Common myeloid progenitor, CD34-positive (primary cell): ENCODE data around the gene ANKS1A.

Source experiments
- CTCF ChIA-PET: fragments of 350-600 bp; sonication (Branson Sonifier 250); formaldehyde crosslinking; loops from one replicate; lab custom pipeline; 2021; ENCODE audit warnings: antibody characterized with exemption; lab: Charles Lee
- POLR2A ChIA-PET: fragments of 350-600 bp; sonication (Branson Sonifier 250); formaldehyde crosslinking; loops from one replicate; lab custom pipeline; 2021; ENCODE audit warnings: antibody characterized with exemption; lab: Charles Lee
- DNase-seq, 3 donors: peaks; one replicate each; pipeline versions ENCODE4 v3.0.0 to v3.0.0-alpha.2; 2013
- H3K27ac ChIP-seq, 2 experiments: 1 replicate in 1 of 2; 2 replicates in 1 of 2; pipeline ENCODE4 v1.7.0; 2013; ENCODE audit warnings: inconsistent platforms in 2 of 2, low read length in 2 of 2, mild to moderate bottlenecking in 2 of 2, low read depth in 1 of 2, moderate library complexity in 1 of 2; ENCODE audit not compliant: severe bottlenecking in 2 of 2, insufficient read depth in 1 of 2, poor library complexity in 1 of 2
- H3K27me3 ChIP-seq, 5 experiments: replicated peaks in 2 of 5; 1 replicate in 3 of 5; 2 replicates in 2 of 5; pipeline versions ENCODE4 v1.6.1 to v1.7.0; 2013; ENCODE audit warnings: low read length in 4 of 5, mild to moderate bottlenecking in 2 of 5, moderate library complexity in 2 of 5, inconsistent platforms in 1 of 5; ENCODE audit not compliant: insufficient read depth in 5 of 5, control insufficient read depth in 4 of 5
- H3K36me3 ChIP-seq, 4 experiments: 1 replicate in 2 of 4; 2 replicates in 2 of 4; pipeline versions ENCODE4 v1.6.1 to v1.7.0; 2013; ENCODE audit warnings: low read length in 3 of 4, control low read depth in 1 of 4, mild to moderate bottlenecking in 1 of 4; ENCODE audit not compliant: control insufficient read depth in 4 of 4, insufficient read depth in 4 of 4
- H3K4me1 ChIP-seq, 4 experiments: 1 replicate in 3 of 4; 2 replicates in 1 of 4; pipeline versions ENCODE4 v1.6.1 to v1.7.1; 2013; ENCODE audit warnings: low read length in 3 of 4, mild to moderate bottlenecking in 3 of 4, control low read depth in 1 of 4, inconsistent platforms in 1 of 4, moderate library complexity in 1 of 4; ENCODE audit not compliant: control insufficient read depth in 4 of 4, insufficient read depth in 4 of 4; ENCODE audit errors: control extremely low read depth in 1 of 4
- H3K4me3 ChIP-seq, 7 experiments: 1 replicate in 4 of 7; 2 replicates in 3 of 7; pipeline versions ENCODE4 v1.5.1 to v1.7.0; 2013; ENCODE audit warnings: mild to moderate bottlenecking in 7 of 7, low read length in 6 of 7, moderate library complexity in 6 of 7, inconsistent platforms in 2 of 7, low read depth in 2 of 7, control low read depth in 1 of 7; ENCODE audit not compliant: insufficient read depth in 4 of 7, control insufficient read depth in 1 of 7; ENCODE audit errors: extremely low read depth in 1 of 7
- H3K9me3 ChIP-seq, 5 experiments: 1 replicate in 4 of 5; 2 replicates in 1 of 5; pipeline versions ENCODE4 v1.6.1 to v1.7.1; 2013; ENCODE audit warnings: low read length in 4 of 5, mild to moderate bottlenecking in 2 of 5, inconsistent platforms in 1 of 5, low read depth in 1 of 5, moderate library complexity in 1 of 5; ENCODE audit not compliant: control insufficient read depth in 4 of 5, insufficient read depth in 2 of 5; ENCODE audit errors: control extremely low read depth in 1 of 5
- WGBS: methylation state at CpG from one replicate; pipeline ENCODE4 v1.1.5; 2013; ENCODE audit not compliant: insufficient coverage; 5-methylcytosine and 5-hydroxymethylcytosine counted together

Gene ANKS1A

DNA sequence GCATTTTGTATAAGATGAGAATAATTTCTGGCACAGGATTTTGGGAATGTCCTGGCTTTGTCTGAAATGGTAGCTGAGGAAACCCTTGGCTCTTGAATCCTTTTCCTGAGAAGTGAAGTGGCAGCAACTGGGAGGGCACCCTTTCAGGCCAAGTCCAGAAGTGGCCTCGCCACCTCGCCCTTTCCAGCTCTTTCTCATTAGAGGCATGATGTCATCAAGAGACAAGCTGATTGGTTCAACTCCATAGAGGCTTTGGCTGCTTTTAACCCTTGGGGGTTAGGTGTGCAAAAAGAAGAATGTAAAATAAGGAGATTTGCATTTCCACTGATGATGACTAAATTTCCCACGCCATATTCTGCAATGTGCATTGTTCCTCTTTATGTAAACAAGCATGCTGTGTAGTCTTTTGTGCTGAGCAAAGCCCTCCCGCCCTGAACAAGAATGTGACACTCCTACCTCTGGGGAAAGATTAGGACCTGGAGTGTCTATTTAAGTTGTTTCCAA, 135.5 kb downstream of the ANKS1A start:
- no peaks in the 10 kb centered on the region for H3K9me3 ChIP-seq
- peak in 1 of 3 donors; percentile 30 for DNase-seq
- POLR2A ChIA-PET, result no interaction called here
- no peak overlapping the region for H3K27ac ChIP-seq
- no peaks in the 10 kb centered on the region for H3K27me3 ChIP-seq
- WGBS, result no CpG with 5 or more reads among the region's 4 CpGs
- H3K4me3 ChIP-seq, result no peak overlapping the region
- H3K36me3 ChIP-seq, result peaks cover 0 to 19% (median 1%) of the 10 kb centered on the region in 4 experiments
- H3K4me1 ChIP-seq, result peaks cover 0 to 39% (median 12%) of the 10 kb centered on the region in 4 experiments
- CTCF ChIA-PET, result interaction anchor here (0.6 to 1.9 kb wide), 5 partner anchors 16 to 313 kb away, joined by 3 to 5 read pairs (median 3); no protein-coding TSS in a partner anchor

DNA sequence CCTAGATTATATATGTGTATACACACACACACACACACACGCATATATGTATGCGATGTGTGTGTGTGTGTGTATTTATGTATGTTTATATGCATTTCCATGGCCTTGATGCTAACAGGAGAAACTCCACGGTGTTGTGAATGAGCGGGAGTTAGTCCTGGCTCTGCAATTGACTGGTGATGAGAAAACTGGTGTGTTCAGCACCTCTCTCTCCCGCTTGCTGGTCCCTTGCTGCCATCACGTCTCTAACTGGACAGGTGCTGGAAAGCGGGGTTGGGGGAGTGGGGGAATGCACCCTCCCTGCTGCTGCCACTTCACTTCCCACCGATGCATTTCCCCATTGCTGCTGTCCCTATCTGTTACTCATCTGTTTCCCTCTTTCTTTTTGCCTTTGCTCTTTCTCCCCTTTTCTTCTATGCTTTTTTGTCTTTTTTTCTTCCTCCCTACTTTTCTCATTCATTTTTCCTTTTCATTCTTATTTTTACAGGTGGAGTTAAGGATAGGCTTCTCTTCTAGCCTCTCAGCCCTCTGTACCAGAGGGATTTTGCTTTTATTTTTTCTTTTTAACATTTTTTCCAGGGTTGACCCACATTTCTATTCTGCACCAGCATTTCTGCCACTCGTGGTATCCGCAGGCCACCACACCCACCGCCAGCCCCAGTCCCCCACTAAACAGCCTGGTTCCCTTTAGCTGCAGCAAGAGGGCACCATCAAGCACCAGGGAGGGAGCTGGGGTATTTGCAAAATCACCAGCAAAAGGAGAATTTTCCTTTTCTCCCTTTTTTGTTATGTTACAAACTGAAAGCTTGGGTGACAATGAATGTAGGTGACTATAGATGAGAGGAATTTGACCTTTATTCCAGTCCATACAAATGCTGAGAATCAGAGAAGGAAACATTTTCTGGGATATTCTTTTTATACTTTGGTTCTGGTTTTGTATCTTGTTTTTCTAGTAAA, 136.5 kb downstream of the ANKS1A start:
- Histone ChIP-seq H3K27me3 (no peaks in the 10 kb centered on the region), H3K4me1 (peaks cover 5 to 47% (median 19%) of the 10 kb centered on the region in 4 experiments), H3K4me3 (no peak overlapping the region), H3K36me3 (peaks cover 0 to 16% (median 1%) of the 10 kb centered on the region in 4 experiments), H3K27ac (no peak overlapping the region), H3K9me3 (no peaks in the 10 kb centered on the region)
- peak; percentile 35 to 61 (median 53) for DNase-seq
- ChIA-PET CTCF (interaction anchor here (1.0 to 5.8 kb wide), 10 partner anchors 9 to 135 kb away, joined by 3 to 49 read pairs (median 5); no protein-coding TSS in a partner anchor), POLR2A (no interaction called here)
- WGBS, result 49% methylated on average over 4 of the region's 11 CpGs

- peaks cover 0 to 15% (median 1%) of the 10 kb centered on the region in 4 experiments for H3K36me3 ChIP-seq
- no peak overlapping the region for H3K27ac ChIP-seq
- DNase-seq, result no peak
- peaks cover 5 to 52% (median 19%) of the 10 kb centered on the region in 4 experiments for H3K4me1 ChIP-seq
- whole genome bisulfite sequencing, result 100% methylated on average over 2 of the region's 5 CpGs
- H3K9me3 ChIP-seq, result no peaks in the 10 kb centered on the region
- CTCF ChIA-PET, result interaction anchor here (1.0 to 5.8 kb wide), 9 partner anchors 8 to 159 kb away, joined by 3 to 49 read pairs (median 5); no protein-coding TSS in a partner anchor
- POLR2A ChIA-PET, result no interaction called here
- H3K27me3 ChIP-seq, result no peaks in the 10 kb centered on the region
- H3K4me3 ChIP-seq, result peak overlapping the region in 1 of 7 experiments; percentile 10
These were observed 137.6 kb downstream of the ANKS1A start for GRCh38 chr6:35026434-35027222.

- no peak for DNase-seq
- ChIA-PET CTCF (interaction anchor here (1.2 to 5.8 kb wide), 7 partner anchors 11 to 112 kb away, joined by 3 to 49 read pairs (median 3); no protein-coding TSS in a partner anchor), POLR2A (no interaction called here)
- no peaks in the 10 kb centered on the region for H3K9me3 ChIP-seq
- WGBS, result 97% methylated on average over 2 of the region's 2 CpGs
- H3K27ac ChIP-seq, result no peak overlapping the region
- H3K4me3 ChIP-seq, result no peak overlapping the region
- H3K27me3 ChIP-seq, result no peaks in the 10 kb centered on the region
- H3K4me1 ChIP-seq, result peaks cover 5 to 51% (median 21%) of the 10 kb centered on the region in 4 experiments
- H3K36me3 ChIP-seq, result peaks cover 0 to 15% (median 1%) of the 10 kb centered on the region in 4 experiments
These were observed 138.8 kb downstream of the ANKS1A start for GRCh38 chr6:35027807-35028206.

DNA sequence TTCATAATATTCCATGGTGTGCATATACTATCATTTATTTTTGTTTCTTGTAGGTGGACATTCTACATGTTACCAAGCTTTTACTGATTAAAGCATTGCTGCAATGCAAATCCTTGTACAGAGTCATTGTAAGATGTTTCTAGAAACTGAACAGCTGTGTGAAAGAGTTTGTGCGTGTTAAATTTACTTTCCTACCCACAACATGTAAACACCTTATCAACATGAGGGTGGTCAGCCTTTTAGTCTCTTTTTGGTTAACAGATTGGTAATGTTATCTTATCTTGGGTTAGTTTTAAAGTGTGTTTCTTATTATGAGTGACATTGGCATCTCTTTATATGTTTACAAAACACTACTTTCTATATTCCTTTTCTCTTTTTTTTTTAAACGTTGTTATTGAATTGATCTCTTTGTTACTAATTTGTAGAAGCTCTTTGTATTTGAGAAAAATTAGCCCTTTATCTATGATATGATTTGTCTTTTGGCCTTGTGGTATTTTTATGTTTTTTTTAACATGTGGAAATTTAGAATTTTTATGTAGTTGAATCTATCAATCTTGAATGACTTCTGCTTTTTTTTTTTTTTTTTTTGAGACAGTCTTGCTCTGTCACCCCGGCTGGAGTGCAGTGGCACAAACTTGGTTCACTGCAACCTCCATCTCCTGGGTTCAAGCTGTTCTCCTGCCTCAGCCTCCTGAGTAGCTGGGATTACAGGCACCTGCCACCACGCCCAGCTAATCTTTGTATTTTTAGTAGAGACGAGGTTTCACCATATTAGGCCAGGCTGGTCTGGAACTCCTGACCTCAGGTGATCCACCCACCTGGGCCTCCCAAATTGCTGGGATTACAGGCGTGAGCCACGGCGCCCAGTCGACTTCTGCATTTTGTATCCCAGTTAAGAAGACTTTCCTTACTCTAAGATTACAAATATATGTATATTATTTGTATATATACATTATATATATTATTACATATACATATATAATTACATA, 140.0 kb downstream of the ANKS1A start:
- ChIA-PET CTCF (interaction anchor here (1.1 to 5.8 kb wide), 10 partner anchors 10 to 111 kb away, joined by 3 to 49 read pairs (median 3); no protein-coding TSS in a partner anchor), POLR2A (interaction anchor here (0.6 kb wide), 1 partner anchor 351 kb away, joined by 4 read pairs; no protein-coding TSS in a partner anchor)
- 69% methylated on average over 3 of the region's 9 CpGs for WGBS

More for the DNA sequence above, 140.0 kb downstream of the ANKS1A start:
- H3K27ac ChIP-seq, result no peak overlapping the region
- H3K4me3 ChIP-seq, result no peak overlapping the region
- DNase-seq, result peak in 2 of 3 donors; percentile 35 to 58
- H3K36me3 ChIP-seq, result peaks cover 0 to 15% (median 1%) of the 10 kb centered on the region in 4 experiments
- H3K4me1 ChIP-seq, result peaks cover 5 to 55% (median 24%) of the 10 kb centered on the region in 4 experiments
- H3K9me3 ChIP-seq, result no peaks in the 10 kb centered on the region
- no peaks in the 10 kb centered on the region for H3K27me3 ChIP-seq
